Ovary (tissue), 3 donors: ENCODE measurements around the gene TRMU.

ENCODE experiments used
- EP300 ChIP-seq: sonication (generic); formaldehyde crosslinking; IDR thresholded peaks from one replicate; pipeline ENCODE4 v1.6.1; 2017; ENCODE audit warnings: antibody characterized with exemption
- POLR2A ChIP-seq: fragments of 450-650 bp; IDR thresholded peaks from one replicate; pipeline ENCODE4 v1.6.1; 2017; ENCODE audit warnings: antibody characterized with exemption, mild to moderate bottlenecking, moderate library complexity
- TF ChIP-seq, protein P1 (sequence below), 3 donors: fragments of 450-650 bp in 2 of 3; fragments of 200-600 bp in 1 of 3; IDR thresholded peaks; one replicate each; pipeline versions ENCODE4 v1.5.1 to v1.8.0; 2016 to 2022; ENCODE audit warnings: antibody characterized with exemption in 3 of 3, mild to moderate bottlenecking in 1 of 3
- donor health status: DM: no; HTN: no; CAD: no.

DNA sequence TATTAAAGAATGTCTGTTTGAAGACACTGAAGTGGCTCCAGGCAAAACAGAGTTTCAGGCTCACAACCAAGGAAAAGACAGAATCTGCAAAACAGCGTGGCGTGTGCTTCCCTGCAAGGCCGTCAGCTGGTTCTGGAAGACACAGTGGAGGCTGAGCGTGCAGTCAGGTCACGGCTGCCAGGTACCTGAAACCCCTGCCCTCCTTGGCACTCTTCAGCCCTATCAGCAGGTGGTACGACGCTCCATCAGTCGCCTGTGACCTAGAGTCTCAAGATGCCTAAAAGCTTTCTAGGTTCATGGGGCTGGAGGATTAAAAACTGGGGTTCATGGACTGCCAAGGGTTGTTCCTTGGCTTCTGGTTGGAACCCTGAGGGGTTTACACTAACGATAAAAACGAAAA lies 65.9 kb downstream of the TRMU start:
- TF ChIP-seq, protein P1, sequence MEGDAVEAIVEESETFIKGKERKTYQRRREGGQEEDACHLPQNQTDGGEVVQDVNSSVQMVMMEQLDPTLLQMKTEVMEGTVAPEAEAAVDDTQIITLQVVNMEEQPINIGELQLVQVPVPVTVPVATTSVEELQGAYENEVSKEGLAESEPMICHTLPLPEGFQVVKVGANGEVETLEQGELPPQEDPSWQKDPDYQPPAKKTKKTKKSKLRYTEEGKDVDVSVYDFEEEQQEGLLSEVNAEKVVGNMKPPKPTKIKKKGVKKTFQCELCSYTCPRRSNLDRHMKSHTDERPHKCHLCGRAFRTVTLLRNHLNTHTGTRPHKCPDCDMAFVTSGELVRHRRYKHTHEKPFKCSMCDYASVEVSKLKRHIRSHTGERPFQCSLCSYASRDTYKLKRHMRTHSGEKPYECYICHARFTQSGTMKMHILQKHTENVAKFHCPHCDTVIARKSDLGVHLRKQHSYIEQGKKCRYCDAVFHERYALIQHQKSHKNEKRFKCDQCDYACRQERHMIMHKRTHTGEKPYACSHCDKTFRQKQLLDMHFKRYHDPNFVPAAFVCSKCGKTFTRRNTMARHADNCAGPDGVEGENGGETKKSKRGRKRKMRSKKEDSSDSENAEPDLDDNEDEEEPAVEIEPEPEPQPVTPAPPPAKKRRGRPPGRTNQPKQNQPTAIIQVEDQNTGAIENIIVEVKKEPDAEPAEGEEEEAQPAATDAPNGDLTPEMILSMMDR (IDR thresholded peaks at IDR 0.05): no peak
- TF ChIP-seq POLR2A (no peak), EP300 (no peak)
